Measurements from ENCODE around the gene GSK3A.
A peak's percentile ranks its signal among the peaks of the same experiment; 100 is the strongest.

The GSK3A gene

GRCh38 chr19:42228641-42229040 is 13.8 kb downstream of the GSK3A start:
- TF ChIP-seq, protein P1, sequence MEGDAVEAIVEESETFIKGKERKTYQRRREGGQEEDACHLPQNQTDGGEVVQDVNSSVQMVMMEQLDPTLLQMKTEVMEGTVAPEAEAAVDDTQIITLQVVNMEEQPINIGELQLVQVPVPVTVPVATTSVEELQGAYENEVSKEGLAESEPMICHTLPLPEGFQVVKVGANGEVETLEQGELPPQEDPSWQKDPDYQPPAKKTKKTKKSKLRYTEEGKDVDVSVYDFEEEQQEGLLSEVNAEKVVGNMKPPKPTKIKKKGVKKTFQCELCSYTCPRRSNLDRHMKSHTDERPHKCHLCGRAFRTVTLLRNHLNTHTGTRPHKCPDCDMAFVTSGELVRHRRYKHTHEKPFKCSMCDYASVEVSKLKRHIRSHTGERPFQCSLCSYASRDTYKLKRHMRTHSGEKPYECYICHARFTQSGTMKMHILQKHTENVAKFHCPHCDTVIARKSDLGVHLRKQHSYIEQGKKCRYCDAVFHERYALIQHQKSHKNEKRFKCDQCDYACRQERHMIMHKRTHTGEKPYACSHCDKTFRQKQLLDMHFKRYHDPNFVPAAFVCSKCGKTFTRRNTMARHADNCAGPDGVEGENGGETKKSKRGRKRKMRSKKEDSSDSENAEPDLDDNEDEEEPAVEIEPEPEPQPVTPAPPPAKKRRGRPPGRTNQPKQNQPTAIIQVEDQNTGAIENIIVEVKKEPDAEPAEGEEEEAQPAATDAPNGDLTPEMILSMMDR (IDR thresholded peaks at IDR 0.05; ENCODE audit: control insufficient read depth, insufficient read depth, low read depth, low read length, missing control alignments), result no peak
- no peak overlapping the region for H3K4me3 ChIP-seq (ENCODE audit: control insufficient read depth, low read depth, low read length)
- DNase-seq (ENCODE audit: low read depth), result no peak

GRCh38 chr19:42226886-42227285 is 15.5 kb downstream of the GSK3A start:
- no peak for DNase-seq (ENCODE audit: low read depth)
- no peak overlapping the region for H3K4me3 ChIP-seq (ENCODE audit: control insufficient read depth, low read depth, low read length)
- TF ChIP-seq, protein P1 (IDR thresholded peaks at IDR 0.05; ENCODE audit: control insufficient read depth, insufficient read depth, low read depth, low read length, missing control alignments), result no peak

- H3K4me3 ChIP-seq (ENCODE audit: control insufficient read depth, low read depth, low read length), result no peak overlapping the region
- no peak for DNase-seq (ENCODE audit: low read depth)
- TF ChIP-seq, protein P1 (IDR thresholded peaks at IDR 0.05; ENCODE audit: control insufficient read depth, insufficient read depth, low read depth, low read length, missing control alignments), result no peak
Measured at GRCh38 chr19:42225718-42226292, 16.6 kb downstream of the GSK3A start.

GRCh38 chr19:42224940-42225717 is 17.3 kb downstream of the GSK3A start:
- H3K4me3 ChIP-seq (ENCODE audit: control insufficient read depth, low read depth, low read length), result no peak overlapping the region
- TF ChIP-seq, protein P1 (IDR thresholded peaks at IDR 0.05; ENCODE audit: control insufficient read depth, insufficient read depth, low read depth, low read length, missing control alignments), result no peak
- DNase-seq (ENCODE audit: low read depth), result no peak

GRCh38 chr19:42220751-42221097 is 21.7 kb downstream of the GSK3A start:
- peak overlapping the region; percentile 88 for H3K4me3 ChIP-seq (ENCODE audit: control insufficient read depth, low read depth, low read length)
- DNase-seq (ENCODE audit: low read depth), result no peak
- TF ChIP-seq, protein P1 (IDR thresholded peaks at IDR 0.05; ENCODE audit: control insufficient read depth, insufficient read depth, low read depth, low read length, missing control alignments), result no peak

DNA sequence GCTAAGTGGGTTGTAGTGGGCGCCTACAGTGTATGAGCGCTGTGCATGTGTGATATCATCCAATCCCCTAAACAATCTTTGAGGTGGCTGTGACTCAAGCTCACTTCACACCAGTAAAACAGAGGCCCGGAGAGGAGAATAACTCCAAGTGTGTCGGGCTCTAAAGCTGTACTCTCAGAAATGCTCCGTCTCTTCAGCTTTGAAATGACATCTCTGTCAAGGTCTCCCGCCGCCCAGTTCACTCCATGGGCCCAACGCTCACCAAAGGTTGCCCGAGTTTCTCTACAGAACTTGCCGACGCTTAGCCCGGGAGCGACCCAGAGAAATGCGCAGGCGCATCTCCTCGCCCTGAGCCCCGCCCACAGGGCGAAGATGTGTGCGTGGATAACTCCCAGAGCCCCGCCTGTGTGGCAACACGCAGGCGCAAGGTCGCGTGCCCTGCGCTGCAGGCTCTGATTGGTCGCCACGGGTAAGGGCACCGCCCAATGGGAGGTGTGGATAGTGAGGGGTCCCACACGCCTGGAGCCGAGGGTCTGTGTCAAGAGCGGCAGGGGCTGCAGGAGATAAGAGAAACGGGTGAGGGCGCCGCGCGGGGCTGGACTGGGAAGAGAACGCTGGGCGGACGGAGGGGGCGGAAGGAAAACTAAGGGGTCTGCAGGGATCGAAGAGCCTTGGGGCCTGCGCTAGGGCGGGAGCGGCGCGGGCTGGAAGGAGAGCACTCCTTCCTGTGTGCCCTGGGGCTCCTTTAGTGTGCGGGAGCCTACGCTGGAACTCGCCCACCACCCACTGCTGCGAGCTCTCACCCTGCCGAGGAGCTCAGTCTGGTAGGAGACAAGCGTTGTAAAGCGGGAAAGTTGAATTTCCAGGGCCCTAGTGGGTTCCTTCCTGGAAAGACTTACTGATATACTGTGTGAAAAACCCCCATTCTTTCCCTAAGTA is 22.3 kb downstream of the GSK3A start, which contains the start of gene ZNF526:
ZNF526 (plus strand) TSS at position 501 of the 939 bp plus-strand sequence. CDS start 4,092 bp downstream, outside the sequence.
- peak; percentile 87 for DNase-seq (ENCODE audit: low read depth)
- TF ChIP-seq, protein P1 (IDR thresholded peaks at IDR 0.05; ENCODE audit: control insufficient read depth, insufficient read depth, low read depth, low read length, missing control alignments), result no peak
- peak within 1 kb of the TSS; percentile 88 for H3K4me3 ChIP-seq (ENCODE audit: control insufficient read depth, low read depth, low read length)
